Esophagus squamous epithelium (tissue), 4 donors: ENCODE results near the gene PTPRT.

Experiments used
- CTCF ChIP-seq, 6 experiments: fragments of 450-650 bp in 4 of 6; fragments of 200-600 bp in 2 of 6; sonication (generic) in 2 of 6; IDR thresholded peaks; one replicate each; pipeline ENCODE4 v1.5.1; 2016 to 2019; ENCODE audit warnings: antibody characterized with exemption in 6 of 6, mild to moderate bottlenecking in 4 of 6, moderate library complexity in 4 of 6
- POLR2A ChIP-seq, 4 donors: fragments of 450-650 bp; IDR thresholded peaks; one replicate each; pipeline ENCODE4 v1.6.1; 2017; ENCODE audit warnings: antibody characterized with exemption in 4 of 4, mild to moderate bottlenecking in 4 of 4, moderate library complexity in 3 of 4

- no peak for TF ChIP-seq CTCF (IDR thresholded peaks at IDR 0.05)
- TF ChIP-seq POLR2A (IDR thresholded peaks at IDR 0.05): no peak
Observed at GRCh38 chr20:43095034-43095433, 94.7 kb downstream of the PTPRT start.
